ENCODE results near the gene MYO1E.
"Not testable (repeated sequence)": the region's sequence is repeated elsewhere in the genome, so short reads cannot be mapped to it uniquely, and the experiment has no call there.

Gene MYO1E

DNA sequence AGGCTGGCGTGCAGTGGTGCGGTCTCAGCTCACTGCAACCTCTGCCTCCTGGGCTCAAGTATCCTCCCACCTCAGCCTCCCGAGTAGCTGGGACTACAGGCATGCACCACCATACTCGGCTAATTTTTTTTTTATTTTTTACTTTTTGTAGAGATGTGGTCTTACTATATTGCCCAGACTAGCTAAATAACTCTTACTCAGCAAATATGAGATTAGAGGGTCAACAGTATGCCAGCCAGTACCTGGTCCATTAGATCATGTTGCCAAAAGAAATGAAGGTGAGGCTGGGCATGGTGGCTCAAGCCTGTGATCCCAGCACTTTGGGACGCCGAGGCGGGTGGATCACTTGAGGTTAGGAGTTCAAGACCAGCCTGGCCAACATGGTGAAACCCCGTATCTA, 210.6 kb downstream of the MYO1E start:
- not testable (repeated sequence) for DNase-seq (ENCODE audit: low spot score)

DNA sequence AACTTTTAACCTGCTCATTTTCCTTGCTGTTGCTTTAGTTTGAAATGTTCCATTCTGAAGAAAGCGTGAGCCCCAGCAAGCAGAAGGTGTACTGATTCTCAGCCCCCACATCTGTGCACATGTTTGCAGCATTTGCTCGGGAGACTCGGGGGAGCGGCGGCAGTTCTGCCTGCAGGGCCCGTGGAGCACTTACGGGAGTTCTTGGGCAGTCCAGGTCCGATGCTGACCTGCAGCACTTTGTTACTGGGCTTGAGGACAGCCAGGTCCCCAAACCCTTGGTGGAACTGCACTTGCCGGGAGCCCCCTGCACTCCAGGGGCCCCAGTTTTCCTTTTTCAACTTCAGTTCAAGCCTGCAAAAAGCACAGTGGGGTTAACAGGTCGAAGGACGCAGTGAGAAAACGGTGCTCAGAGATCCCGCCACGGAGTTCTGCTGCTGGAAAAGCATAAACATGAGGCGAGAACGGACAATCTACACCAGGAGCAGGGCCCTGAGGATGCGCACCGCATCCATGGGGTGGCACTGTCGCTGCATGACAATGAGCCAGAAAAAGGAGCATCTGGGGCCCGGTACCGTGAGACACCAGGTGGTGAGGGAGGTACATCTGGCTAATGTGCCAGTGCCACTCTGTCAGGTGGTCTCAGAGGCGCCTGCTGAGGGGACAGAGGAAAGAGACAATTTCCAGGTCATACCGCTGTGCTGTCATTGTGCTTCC, 211.6 kb downstream of the MYO1E start:
- no peak for DNase-seq (ENCODE audit: low spot score)

DNA sequence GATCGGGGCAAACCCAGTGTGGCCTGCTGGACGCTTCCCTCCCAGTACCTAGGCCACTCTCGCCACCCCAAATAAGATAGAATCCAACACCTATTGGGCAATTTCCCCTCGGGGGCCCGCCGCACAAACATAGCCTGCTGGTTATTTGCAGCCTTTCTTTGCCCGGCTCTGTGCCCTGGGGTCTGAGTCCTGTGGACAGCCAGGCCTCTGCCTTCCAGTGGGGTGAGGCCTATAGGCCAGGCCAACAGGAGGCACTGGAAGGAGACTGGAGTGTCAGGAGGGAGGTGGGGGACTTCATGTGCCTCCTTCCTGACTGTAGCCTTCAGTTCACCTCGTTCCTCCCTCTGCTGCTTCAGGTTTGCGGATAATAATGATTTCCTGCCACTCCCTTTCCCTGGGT, 213.5 kb downstream of the MYO1E start:
- DNase-seq (ENCODE audit: low spot score) = no peak

DNA sequence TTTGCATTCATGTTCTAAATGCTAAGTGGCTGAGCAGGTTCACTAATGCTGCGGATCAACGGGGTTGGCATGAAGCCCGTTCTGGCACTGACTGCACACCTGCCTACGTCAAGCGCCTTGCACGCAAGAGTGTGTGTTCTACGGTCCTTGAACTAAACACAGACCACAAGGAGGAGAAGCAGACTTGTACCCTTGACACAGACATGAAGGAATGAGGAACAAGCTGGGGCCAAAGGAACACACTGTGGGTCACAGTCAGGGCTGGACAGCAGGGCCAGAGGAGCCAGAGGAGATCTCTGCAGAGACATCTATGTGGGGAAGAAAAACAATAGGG, 214.0 kb downstream of the MYO1E start:
- no peak for DNase-seq (ENCODE audit: low spot score)

DNA sequence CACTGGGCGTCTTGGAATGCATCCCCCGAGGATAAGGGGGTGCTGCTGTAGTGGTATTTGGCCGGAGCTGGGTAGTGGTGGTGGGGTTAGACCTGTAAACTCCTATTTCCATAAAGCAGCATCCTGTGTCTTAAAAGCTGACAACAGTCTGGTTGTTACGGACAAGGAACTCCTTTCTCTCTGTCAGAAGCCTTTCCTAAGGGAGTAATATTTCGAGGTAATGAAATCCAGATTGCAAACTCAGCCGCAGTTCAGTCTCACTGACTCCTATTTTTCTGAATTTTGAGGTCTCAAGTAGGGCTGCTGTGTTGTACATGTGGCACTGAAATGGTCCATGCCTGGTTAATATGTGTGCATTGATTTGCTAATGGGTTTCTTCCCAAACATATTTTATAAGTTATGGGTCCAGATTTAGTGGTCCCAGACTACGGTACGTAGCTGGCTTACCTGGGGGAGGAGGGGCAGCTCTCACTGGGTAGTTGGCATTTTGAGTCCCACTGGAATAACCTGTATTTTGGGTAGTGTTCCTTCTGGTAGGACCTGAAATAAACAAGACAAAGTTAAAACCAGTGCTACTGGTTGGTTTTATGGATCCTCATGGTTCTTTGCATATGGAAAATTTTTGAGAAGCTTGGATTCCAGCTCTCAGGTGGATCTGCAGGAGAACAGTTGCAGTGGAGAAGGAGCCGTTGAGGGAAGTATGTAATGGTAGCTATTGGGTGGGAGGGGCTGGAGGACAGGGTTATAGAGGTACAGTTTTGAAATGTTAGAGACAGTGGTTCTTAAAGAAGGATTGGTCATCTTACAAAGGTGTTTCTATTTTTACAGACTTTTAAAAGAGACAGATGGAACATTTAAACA, 214.6 kb downstream of the MYO1E start:
- DNase-seq (ENCODE audit: low spot score) = no peak

DNA sequence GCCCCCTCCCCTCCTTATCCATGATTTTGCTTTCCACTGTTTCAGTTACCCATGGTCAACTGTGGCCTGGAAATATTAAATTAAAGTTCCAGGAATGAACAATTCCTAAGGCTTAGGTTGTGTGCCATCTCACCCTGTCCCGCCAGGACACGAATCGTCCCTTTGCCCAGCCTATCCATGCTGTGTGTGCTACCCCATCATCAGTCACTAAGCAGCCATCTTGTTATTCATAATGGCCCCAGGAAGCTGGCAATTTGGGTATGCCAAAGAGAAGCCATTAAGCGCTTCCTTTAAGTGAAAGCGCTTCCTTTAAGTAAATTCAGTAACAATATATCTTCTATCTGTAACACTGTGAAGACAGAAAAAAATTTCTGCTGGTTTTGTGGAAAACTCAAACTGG, 215.3 kb downstream of the MYO1E start:
- no peak for DNase-seq (ENCODE audit: low spot score)

DNA sequence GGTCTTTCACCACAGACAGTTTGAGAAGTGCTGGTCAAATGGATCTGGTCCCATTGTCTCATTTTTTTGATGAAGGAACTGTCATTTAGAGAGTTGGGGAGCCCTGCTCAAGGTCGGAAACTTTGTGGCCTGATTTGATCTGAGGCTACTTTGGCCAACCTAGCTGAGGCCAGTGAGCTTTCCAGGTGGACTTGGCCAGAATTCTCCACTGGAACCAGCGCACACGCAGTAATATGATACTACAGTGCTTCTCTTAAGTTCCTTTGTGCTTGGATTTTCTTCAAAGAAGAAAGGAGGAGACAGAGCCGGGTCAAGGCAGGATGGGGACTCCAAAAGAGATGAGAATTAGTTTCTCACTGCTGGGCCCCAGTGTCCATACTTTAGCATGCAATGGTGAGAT, 217.2 kb downstream of the MYO1E start:
- DNase-seq (ENCODE audit: low spot score) = no peak

DNA sequence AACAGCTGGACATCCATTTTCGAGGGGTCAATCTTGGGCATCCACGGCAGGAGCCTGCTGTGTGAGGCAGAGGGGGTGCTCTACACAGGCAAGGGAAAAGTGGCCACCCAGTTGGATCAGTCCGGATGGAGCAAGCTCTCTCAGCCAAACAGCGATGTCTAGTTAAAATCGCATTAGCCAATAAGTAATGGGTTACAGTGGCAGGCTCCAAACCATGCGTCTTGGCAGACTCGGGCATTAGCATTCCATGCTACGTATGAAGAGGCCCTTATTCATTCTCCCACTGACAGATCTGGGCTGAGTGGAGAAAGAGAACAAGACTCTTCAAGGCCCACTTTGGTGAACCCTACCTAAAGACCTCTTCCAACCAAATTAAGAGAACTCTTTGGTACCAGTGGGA, 218.4 kb downstream of the MYO1E start:
- no peak for DNase-seq (ENCODE audit: low spot score)

DNA sequence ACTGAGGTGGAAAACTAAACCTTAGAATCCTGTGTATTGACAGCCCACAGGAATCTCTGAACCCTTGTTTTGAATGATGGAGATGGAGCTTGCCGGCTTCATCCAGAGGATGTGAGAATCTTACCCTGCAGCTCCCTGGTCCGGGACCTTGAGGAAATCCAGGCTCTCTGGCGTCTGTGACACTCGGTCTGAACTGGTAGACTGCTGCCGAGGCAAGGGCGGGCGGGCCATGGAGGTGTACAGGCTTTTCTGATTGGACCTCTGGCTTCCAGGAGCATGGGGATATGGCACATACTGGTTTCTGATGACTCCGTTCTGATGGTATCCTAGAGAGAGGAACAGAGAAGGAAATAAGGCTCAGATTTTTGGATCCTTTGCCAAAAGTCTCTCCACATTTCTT, 219.2 kb downstream of the MYO1E start:
- no peak for DNase-seq (ENCODE audit: low spot score)

DNA sequence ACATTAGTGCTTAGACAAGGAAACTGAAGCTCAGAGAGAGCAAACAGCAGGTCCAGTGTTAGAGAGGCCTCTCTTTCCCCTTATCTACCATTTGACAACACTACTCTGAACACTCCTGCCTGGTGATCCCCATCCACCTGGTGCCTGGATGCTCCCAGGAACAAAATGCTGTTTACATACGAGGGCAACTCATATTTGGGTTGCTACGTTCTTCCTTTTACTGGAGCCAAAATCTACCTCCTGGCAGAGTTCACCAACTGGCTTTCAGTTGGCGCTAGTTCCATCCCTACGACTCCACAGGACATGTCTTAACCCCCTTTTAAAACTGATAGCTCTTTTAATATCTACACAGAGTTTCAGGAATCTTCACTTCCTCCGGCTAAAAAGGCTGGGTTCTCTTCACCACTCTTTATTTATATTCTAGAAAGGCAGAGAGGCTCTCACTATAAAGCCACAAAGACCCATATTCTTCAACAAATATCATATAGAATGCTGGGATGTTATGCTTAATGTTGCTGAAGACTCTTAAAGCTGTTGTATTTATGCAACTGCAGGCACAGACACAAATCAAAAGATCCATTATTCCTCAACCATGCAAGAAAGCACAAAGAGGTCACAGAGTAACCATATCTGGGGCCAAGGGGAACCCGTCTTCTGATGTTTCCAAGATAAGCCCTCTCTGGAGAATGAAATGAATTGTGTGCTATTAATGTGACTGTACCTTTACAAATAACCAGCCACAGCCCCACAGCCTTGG, 219.8 kb downstream of the MYO1E start:
- DNase-seq (ENCODE audit: low spot score) = no peak

DNA sequence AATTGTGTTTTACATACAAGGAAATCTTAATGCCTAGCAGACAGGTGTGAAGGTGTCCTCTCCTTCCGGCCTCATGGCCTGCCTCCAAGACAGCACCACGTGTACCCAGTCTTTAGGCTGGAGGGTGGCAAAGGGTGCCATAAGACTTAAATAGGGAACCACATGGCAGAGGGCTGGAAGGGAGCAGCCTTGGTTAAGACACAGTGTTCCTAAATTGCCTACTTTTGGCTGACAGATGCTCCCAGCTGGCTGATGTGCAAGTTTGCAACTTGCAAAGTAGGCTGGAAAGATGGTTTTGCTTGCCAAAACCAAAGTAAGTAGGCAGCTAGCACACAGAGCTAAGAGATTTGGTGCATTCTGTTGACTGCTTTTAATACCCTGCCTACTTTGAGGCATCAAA, 222.5 kb downstream of the MYO1E start:
- no peak for DNase-seq (ENCODE audit: low spot score)

DNA sequence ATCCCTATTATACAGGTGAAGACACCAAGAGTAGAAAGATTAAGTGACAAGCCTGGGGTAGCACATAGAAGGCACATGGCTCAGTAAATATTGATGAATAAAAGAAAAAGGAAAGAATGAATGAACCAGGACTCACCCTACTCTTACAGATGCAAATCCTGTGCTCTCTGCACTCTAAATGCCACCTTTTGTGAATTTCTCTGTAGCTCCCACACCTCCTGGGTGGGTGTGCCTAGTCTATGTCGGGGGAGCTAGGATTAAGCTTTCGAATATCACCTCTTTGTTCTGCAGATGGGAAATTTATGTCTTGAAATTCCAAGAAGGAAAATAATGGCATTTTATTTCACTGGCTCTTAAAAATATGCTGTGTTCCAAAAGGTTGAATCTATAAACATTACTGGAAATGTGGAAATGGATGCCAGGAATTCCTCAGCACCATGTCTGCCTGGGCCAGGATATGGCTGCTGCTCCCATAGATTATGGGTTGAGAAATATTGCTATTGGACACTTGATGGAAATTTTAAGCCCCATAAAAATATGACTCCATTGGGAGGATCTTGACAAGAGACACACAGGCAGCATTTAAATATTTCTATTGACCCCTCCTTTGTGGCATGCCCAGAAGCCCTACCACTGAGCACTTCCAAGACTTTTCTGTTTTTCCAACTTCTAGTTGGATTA, 224.4 kb downstream of the MYO1E start:
- DNase-seq (ENCODE audit: low spot score) = peak; percentile 27

DNA sequence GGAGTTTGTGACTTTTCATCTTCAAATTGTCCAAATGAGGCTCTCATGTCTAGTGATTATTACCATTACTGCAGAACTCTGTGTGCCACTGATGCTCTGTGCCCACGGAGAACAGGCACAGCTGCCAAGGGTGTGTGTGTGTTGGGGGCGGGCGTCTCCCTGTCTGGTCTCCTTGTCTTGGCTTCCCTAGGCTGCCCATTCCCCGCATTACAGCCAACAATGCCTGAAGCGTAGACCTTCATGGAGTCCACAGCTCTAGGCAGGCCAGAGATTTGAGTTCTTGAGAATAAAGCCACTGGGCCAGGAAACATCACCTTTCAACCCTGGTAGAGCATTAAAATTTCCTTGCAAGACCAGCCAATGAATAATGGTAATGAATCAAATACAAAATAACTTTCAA, 225.0 kb downstream of the MYO1E start:
- no peak for DNase-seq (ENCODE audit: low spot score)

DNA sequence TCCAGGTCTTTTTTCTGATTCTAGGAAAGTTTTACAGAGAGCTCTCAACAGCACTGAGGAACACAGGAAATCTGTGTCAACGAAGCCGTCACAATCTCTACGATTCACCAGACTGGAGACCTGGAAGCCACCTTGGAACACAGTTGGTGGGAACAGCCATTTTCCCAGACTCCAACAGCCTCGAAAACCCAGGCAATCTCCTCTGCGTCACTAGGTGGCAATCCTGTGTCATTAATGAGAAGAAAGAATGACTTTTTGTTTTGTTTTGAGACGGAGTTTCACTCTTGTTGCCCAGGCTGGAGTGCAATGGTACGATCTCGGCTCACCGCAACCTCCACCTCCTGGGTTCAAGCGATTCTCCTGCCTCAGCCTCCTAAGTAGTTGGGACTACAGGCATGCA, 228.1 kb downstream of the MYO1E start:
- DNase-seq (ENCODE audit: low spot score) = not testable (repeated sequence)

DNA sequence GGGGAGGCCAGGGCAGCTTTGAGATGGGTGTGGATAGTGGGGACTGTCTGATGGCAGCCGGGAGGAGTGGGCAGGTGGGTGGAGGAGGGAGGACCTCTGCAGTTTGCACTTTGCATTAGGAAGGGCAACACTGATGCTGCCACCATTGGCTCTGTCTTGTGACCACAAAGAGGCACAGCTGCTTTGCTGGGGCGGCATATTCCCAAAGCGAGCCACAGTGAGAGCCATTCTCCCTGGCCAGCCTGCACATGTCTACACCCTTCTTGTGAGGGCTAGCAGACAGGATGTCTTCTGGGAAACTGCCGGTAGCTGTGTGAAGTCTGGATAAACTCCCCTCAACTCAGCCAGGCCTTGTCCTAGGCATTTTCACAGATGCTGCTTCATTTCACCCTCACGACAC, 229.4 kb downstream of the MYO1E start:
- no peak for DNase-seq (ENCODE audit: low spot score)

DNA sequence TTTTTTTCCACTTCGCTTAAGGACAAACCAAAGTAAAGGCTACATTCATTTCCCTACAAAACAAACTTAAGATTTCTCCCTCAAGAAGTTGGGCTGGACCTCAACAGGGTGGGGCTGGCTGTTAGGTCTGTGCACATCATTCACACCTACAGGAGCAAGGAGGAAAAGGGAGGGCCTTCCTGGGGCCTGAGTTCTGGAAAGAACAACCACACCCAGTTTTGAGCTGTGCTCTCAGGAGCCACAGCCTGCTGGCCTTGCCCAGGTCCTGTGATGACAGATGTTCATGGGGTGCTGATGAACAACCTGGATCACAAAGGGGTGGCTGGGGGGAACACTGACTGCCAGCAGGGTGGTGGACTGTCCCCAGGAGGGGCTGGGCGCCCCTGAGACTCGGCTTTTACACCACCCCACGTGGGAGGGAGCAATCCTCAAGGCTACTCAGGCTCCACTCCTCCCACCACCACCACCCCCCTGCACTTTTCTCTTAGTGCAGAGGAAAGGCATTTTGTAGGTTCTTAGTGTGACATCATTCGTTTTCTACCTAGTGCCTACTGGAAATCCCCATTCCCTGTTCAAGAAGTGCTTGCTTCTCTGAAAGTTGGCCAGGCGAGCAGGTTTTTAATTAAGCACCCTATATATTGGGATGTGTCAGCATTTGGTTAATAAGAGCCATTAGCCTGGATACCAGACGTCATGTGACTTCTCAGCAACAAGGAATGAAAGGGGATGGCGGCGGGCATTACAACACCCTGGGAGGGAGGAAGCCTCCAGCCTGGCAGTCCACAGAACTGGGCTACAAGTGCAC, 232.0 kb downstream of the MYO1E start:
- DNase-seq (ENCODE audit: low spot score) = no peak

DNA sequence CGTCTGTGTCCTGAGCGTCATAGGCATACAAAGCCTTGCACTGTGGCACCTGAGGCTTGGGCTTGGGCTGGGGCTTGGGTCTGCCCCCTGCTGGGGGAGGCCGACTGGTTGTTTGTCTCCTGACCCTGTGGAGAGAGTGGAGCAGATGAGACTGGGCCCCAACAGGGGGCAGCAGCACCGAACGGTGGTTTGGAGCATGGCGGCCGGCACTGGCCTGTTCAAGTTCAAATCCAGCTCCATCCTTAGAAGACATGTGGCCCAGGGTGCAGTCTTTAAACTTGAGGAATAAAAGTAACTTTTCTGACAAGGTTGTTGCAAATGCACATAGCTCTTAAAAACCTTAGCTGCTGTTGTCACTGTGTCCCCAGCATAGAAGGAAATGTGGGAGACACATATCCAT, 234.4 kb downstream of the MYO1E start:
- peak; percentile 40 for DNase-seq (ENCODE audit: low spot score)

DNA sequence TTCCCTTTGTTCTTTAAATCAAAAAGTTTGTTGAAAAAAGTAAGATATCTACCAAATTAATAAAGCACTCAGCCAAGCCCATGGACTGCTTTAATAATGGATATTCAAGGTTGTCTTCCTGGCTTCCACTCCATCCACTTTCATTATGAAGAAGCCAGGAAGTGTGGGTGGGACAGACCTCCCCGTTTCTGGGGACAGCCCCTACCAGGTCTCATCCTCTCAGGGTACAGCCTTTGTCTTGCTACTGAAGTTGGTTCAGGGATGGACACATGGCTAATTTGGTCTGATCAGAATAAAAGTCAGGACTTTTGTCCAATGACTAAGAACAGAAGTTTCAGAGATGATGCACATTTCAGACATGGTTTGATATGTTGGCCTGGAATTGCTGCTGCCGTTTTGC, 235.1 kb downstream of the MYO1E start:
- no peak for DNase-seq (ENCODE audit: low spot score)

DNA sequence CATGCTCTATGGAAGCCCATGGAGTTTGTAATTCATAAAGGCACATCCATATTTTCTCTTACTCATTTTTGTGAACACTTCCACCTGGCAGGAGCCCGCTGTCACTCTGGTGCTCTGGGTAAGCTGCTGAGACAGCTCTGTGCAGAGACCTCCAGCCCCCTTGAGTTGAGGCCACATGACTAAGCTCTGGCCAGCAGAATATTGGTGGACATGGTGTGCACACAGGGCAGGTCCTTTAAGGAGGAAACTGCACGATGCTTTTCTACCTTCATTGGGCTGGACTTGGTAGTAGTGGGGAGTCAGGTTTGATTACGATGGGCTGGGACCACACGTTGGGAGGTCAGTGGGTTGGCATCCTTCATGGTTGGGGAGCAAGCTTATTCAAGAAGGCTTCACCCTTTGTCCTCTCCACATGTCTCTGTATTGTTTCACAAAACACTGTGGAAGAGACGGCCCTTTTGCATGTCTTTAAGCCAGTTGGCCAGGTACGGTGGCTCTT, 238.7 kb downstream of the MYO1E start:
- no peak for DNase-seq (ENCODE audit: low spot score)

DNA sequence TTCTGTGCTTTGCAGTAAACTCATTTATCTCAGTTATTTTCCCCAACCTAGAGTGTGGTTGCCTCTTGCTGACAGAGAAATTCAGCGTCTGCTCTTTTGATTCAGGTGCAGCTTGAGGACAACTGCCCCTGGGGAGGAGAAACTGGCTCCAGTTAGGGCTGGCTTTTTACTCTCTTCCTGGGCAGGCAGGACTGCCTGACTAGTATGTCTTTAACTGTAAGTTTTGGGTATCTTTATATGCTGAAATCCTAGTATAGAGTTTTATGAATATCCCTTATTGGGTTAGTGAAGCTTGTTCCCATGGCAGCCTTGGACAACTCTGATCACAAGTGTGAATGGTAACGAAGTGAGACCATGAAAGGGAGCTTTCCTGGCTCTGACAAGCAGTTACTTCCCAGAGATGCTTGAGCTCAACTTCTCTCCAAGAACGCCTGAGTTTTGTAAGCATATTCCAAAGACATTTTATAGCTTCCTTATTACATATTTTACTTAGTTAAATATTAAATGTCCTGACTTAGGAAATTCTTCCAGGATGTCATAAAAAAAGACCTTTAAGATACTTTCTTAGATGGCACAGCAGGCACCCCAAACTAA, 240.6 kb downstream of the MYO1E start:
- no peak for DNase-seq (ENCODE audit: low spot score)

DNA sequence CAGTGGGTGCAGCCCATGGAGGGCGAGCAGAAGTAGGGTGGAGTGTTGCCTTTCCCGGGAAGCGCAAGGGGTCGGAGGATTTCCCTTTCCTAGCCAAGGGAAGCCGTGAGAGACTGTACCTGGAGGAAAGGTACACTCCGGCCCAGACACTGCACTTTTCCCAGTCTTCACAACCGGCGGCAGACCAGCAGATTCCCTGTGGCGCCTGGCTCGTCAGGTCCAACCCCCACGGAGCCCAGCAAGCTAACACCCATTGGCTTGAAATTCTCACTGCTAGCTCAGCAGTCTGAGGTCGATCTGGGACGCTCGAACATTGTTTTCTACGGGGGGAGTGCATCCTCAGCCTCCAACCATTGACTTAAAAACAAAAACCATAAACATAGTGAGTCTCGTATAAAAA, 241.2 kb downstream of the MYO1E start:
- no peak for DNase-seq (ENCODE audit: low spot score)

Measured in AG08395 (cell line).